ENCODE data around the gene EIF2S1. TPM values are rescaled to one million over a fixed set of nuclear protein-coding genes. Genes with fewer than 3 reads are reported as not detected.

EIF2S1 gene
- total and polyA plus RNA-seq, 11 donors: 37.6 to 232 (median 91.7) TPM

- Histone ChIP-seq H3K27ac (no peak overlapping the region), H3K4me1 (peaks cover 0 to 12% (median 3%) of the 10 kb centered on the region in 12 donors), H3K36me3 (no peaks in the 10 kb centered on the region), H3K27me3 (peaks cover 0 to 12% (median 0%) of the 10 kb centered on the region in 9 donors), H3K9me3 (no peaks in the 10 kb centered on the region), H3K4me3 (no peak overlapping the region)
- TF ChIP-seq CTCF (IDR thresholded peaks at IDR 0.05): no peak
- TF ChIP-seq POLR2A (IDR thresholded peaks at IDR 0.05): no peak
- DNase-seq (no peak), ATAC-seq (no peak)
- intact Hi-C loops (cut with DNase I): loop anchor here in 8 of 10 donors (2.0 to 10.0 kb wide), 8 partner anchors 53 to 278 kb away; partner anchors contain the start of genes RDH12 (in 4 of the 8) and TMEM229B (in 2 of the 8)
- 72 to 76% (median 75%) methylated on average over 9 of the region's 9 CpGs for WGBS, 4 donors
Measured at GRCh38 chr14:67429510-67430205, 69.5 kb downstream of the EIF2S1 start.

- no peak for TF ChIP-seq POLR2A (IDR thresholded peaks at IDR 0.05)
- TF ChIP-seq CTCF (IDR thresholded peaks at IDR 0.05): no peak
- no peak for ATAC-seq
- peaks cover 0 to 7% (median 3%) of the 10 kb centered on the region in 12 donors for H3K4me1 ChIP-seq
Measured at GRCh38 chr14:67432050-67432564, 72.0 kb downstream of the EIF2S1 start.

GRCh38 chr14:67435603-67436002 lies 75.5 kb downstream of the EIF2S1 start:
- H3K36me3 ChIP-seq: no peaks in the 10 kb centered on the region
- H3K4me1 ChIP-seq: peaks cover 0 to 3% (median 0%) of the 10 kb centered on the region in 12 donors
- 89 to 90% (median 89%) methylated on average over 5 of the region's 5 CpGs for WGBS, 4 donors
- no peak overlapping the region for H3K27ac ChIP-seq
- H3K27me3 ChIP-seq: peaks cover 0 to 8% (median 0%) of the 10 kb centered on the region in 9 donors
- no peaks in the 10 kb centered on the region for H3K9me3 ChIP-seq
- DNase-seq: no peak
- TF ChIP-seq POLR2A (IDR thresholded peaks at IDR 0.05) (no peak), CTCF (IDR thresholded peaks at IDR 0.05) (no peak)
- no peak overlapping the region for H3K4me3 ChIP-seq
- ATAC-seq: no peak
- intact Hi-C loops (cut with DNase I): no loop called here

More at GRCh38 chr14:67432050-67432564, 72.0 kb downstream of the EIF2S1 start:
- Histone ChIP-seq H3K27ac (peak overlapping the region in 1 of 12 donors; percentile 47), H3K9me3 (no peaks in the 10 kb centered on the region), H3K4me3 (no peak overlapping the region), H3K36me3 (no peaks in the 10 kb centered on the region), H3K27me3 (peaks cover 0 to 8% (median 0%) of the 10 kb centered on the region in 9 donors)
- intact Hi-C loops (cut with DNase I): no loop called here
- WGBS, 4 donors: 54 to 59% (median 54%) methylated on average over 7 of the region's 7 CpGs
- DNase-seq: no peak

Other genes starting within 250 kb of the EIF2S1 start
- gene GARIN2, start 170.9 kb upstream of the EIF2S1 start, total RNA-seq: not detected
- gene GARIN2, start 170.9 kb upstream of the EIF2S1 start, polyA plus RNA-seq: not detected
- 10 to 100 TPM in 8 of 9 donors, 1 to 10 TPM in 1; 9.9 to 19.9 (median 14.6) TPM for gene PALS1, start 118.9 kb upstream of the EIF2S1 start, total RNA-seq
- gene PALS1, start 118.9 kb upstream of the EIF2S1 start, polyA plus RNA-seq: 1 to 10 TPM; 4.0 to 9.5 TPM
- gene ATP6V1D, start 524 bp upstream of the EIF2S1 start, total RNA-seq: 100 to 1,000 TPM; 106 to 211 (median 167) TPM
- 100 to 1,000 TPM; 130 to 169 TPM for gene ATP6V1D, start 524 bp upstream of the EIF2S1 start, polyA plus RNA-seq
- 1 to 10 TPM in 2 of 9 donors, under 1 TPM in 3, not detected in 4; 0.30 to 2.6 (median 0.90) TPM for gene PLEK2, start 51.8 kb downstream of the EIF2S1 start, total RNA-seq
- gene PLEK2, start 51.8 kb downstream of the EIF2S1 start, polyA plus RNA-seq: under 1 TPM; 0.76 to 0.87 TPM
- gene TMEM229B, start 128.4 kb downstream of the EIF2S1 start, total RNA-seq: 1 to 10 TPM in 8 of 9 donors, under 1 TPM in 1; 0.69 to 6.5 (median 2.0) TPM
- 1 to 10 TPM in 1 of 2 donors, under 1 TPM in 1; 0.80 to 1.2 TPM for gene TMEM229B, start 128.4 kb downstream of the EIF2S1 start, polyA plus RNA-seq
- 1 to 10 TPM; 2.4 to 9.2 (median 5.2) TPM for gene PLEKHH1, start 173.0 kb downstream of the EIF2S1 start, total RNA-seq
- 1 to 10 TPM; 3.4 to 6.3 TPM for gene PLEKHH1, start 173.0 kb downstream of the EIF2S1 start, polyA plus RNA-seq
- 10 to 100 TPM in 6 of 9 donors, 1 to 10 TPM in 3; 8.0 to 21.3 (median 11.4) TPM for gene PIGH, start 239.9 kb downstream of the EIF2S1 start, total RNA-seq
- gene PIGH, start 239.9 kb downstream of the EIF2S1 start, polyA plus RNA-seq: 10 to 100 TPM; 12.2 to 30.0 TPM

All from heart left ventricle (tissue), 16 donors.